Omental fat pad (tissue), 4 donors: ENCODE data around the gene FBLN2. TPM values are rescaled to one million over a fixed set of nuclear protein-coding genes. Genes with fewer than 3 reads are reported as not detected.

ENCODE experiments used
- ATAC-seq: fragments of 150-250 bp; one replicate; pipeline ENCODE4 v1.9.1; 2016; ENCODE audit warnings: mild to moderate bottlenecking, moderate library complexity; ENCODE audit not compliant: low FRiP score
- DNase-seq: peaks from one replicate; pipeline ENCODE4 v3.0.0-alpha.2; 2019; ENCODE audit warnings: low spot score
- total RNA-seq, 4 donors: library from RNA; depleted of rRNA; stranded (reverse); fragments of >200 nt; gene quantifications; one replicate each; pipeline ENCODE4 v1.1.0, GENCODE V29; 2016
- TF ChIP-seq, protein P1 (sequence below), 3 donors: fragments of 450-650 bp; IDR thresholded peaks; one replicate each; pipeline ENCODE4 v1.5.1; 2016 to 2017; ENCODE audit warnings: antibody characterized with exemption in 3 of 3, mild to moderate bottlenecking in 3 of 3, moderate library complexity in 2 of 3

FBLN2 gene
- total RNA-seq, 4 donors from 2014 or later = 156 to 568 (median 187) TPM

DNA sequence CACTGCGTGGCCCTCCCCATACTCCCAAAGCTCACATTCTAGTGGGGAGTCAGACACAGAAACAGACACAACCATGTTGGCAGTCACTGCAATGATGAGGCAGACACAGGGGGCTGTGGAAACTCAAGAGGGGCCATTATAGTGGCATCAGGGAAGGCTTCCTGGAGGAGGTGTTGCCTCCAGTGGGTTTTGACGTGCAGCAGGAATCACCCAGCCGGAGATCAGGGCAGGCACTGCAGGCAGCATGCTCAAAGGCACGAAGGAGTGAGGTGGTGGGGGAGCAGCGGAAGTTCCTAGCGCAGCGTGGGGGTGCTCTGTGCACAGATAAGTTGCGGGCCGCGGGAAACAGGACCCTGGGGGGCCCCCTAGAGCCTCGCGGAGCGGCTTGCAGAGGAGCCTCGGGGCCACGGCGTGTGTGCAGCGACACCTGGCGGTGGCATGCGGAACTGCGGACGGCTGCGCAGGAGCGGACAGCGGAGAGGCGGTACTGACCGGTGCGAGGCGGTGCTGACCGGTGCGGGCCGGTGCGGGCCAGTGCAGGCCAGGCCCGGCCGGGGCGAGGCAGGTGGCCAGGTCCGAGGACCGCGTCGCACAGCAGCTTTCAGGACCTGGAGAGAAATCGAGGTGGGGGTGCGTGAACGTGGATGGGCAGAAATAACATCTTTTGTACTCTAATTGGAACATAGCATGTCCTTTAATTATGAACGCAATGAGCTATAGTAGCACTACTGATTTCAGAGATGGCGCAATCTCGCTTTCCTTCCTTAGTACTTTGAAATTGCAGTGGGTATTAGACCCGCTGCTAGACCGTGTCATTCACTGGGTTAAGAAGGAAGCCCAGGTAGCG, 101.5 kb downstream of the FBLN2 start:
- DNase-seq (peak; percentile 69), ATAC-seq (peak; percentile 67)
- TF ChIP-seq, protein P1, sequence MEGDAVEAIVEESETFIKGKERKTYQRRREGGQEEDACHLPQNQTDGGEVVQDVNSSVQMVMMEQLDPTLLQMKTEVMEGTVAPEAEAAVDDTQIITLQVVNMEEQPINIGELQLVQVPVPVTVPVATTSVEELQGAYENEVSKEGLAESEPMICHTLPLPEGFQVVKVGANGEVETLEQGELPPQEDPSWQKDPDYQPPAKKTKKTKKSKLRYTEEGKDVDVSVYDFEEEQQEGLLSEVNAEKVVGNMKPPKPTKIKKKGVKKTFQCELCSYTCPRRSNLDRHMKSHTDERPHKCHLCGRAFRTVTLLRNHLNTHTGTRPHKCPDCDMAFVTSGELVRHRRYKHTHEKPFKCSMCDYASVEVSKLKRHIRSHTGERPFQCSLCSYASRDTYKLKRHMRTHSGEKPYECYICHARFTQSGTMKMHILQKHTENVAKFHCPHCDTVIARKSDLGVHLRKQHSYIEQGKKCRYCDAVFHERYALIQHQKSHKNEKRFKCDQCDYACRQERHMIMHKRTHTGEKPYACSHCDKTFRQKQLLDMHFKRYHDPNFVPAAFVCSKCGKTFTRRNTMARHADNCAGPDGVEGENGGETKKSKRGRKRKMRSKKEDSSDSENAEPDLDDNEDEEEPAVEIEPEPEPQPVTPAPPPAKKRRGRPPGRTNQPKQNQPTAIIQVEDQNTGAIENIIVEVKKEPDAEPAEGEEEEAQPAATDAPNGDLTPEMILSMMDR (IDR thresholded peaks at IDR 0.05) = peak in 2 of 3 donors; percentile 85 to 98

DNA sequence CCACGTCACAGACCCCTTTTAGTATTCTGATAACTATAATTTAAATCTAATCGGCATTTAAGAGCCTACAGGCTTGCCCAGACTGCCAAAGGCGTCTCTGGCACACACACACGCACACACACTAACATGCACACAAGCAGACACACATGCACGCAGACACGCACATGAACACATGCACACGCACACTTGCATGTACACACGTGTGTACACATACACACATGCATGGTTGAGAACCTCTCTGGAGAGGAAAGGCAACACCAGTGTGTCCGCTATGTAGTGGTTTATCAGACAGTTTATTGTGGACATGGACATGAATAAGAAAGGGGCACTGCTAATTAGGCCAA, 102.1 kb downstream of the FBLN2 start:
- TF ChIP-seq, protein P1 (IDR thresholded peaks at IDR 0.05) = no peak
- ATAC-seq = no peak

DNA sequence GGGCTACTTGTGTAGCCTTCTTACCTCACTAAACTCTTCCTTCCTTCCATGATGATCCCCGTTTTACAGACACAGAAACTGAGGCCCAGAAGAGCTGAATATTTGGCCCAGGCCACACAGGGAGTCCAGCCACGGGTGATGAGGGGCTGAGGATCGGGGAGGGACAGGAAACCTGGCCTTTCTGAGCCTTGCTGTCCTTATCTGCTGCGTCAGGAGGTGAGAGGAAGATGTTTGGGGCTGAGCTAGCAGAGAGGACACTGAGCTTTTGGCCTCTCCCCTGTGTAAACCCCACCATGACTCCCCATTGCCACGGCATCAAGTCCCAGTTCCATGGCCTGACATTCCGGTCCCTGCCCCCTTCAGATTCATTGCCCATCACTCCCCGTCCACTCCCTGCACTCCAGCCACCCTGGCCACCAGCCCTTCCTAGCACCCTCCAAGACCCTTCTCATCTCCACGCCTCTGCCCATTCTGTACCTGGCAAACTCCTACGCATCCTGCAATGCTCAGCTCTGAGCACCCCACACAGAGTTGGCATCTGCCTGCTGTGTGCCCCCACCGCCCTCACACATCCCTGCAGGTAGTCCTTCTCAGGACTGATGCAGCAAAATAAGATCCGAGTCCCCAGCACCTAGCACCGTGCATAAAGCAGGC, 103.0 kb downstream of the FBLN2 start:
- TF ChIP-seq, protein P1 (IDR thresholded peaks at IDR 0.05) = no peak
- no peak for ATAC-seq
- DNase-seq = no peak

More for the DNA sequence above, 102.1 kb downstream of the FBLN2 start:
- no peak for DNase-seq

DNA sequence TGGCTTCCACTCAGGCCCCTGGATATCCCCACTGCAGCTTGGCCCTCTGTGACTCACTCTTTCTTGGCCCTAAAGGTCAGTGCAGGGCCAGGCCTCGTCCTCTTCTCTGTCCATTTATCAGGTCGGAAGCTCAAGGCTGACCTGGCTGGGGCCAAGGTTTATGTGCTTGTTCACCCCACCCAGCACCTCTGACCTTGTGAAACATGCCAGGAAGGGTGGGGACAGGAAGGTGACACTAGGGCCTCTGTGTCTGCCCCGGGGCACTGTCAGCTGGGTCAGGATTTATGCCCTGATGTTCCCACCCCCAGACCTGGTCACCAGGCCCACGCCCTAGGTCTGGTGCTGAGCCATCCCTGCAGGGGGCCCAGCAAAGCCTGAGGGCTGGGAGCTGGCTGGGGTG, 103.8 kb downstream of the FBLN2 start:
- ATAC-seq (no peak), DNase-seq (no peak)
- TF ChIP-seq, protein P1 (IDR thresholded peaks at IDR 0.05) = no peak

DNA sequence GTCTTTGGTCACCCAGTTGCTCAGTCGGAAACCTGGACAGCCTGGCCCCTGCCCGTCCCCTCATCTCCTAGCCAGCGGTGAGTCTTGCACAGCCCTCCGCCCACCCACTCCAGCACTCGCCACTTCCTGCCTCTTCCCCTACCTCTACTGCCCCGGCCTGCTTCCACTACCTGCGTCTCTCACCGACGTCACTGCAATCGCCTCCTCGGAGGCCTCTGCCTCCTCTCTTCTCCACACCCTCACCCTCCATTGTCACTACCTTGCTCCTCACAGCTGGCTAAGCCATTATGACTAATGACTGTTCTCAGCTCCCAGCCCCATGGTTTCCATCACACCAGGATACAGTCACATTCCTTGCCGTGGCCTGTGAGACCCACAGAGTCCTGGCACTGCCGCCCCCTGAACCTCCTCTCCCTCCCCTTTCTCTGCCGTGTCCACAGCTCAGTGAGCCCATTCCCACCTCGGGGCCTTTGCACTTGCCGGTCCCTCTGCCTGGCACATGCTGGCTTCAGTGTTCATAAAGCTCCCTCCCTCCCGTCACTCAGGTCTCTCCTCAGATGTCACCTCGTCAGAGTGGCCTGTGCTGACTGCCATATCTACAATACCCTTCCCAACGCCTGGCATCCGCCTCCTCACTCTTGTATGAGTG, 104.8 kb downstream of the FBLN2 start:
- ATAC-seq = no peak
- DNase-seq = no peak
- TF ChIP-seq, protein P1 (IDR thresholded peaks at IDR 0.05) = no peak

DNA sequence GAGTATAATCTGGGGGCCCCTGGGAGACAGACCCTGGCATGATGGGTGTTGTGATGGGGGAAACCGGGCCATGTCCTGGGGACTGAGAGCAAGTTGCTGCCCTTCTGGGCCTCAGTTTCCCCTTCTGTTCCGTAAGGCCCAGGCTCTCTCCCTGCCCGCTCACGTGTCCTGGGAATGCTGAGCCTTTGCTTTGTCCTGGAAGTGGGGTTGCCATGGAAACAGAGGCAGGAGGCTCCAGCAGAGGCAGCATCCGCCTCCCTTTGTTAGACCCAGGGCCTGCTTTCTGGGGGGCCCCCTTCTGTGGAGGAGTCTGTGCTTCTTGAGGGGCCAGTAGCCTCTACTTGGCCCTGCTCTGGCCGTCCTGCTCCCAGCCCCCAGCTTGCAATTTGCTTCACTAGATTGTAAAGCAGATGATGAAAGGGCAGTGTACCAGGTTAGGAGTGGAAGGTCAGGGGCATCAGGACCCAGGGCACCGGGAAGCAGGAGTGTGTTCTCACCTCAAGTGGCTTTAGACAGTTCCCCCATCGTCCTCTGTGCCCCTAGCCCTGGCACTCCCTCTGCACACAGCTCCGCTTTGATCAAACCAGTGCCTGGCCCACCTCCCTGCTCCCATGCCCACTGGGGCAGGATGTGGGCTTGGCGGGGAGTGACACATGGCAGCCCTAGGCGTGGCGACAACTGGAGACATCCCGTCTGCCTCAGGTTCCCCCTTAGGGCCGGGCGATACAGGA, 105.6 kb downstream of the FBLN2 start:
- DNase-seq (no peak), ATAC-seq (no peak)
- TF ChIP-seq, protein P1 (IDR thresholded peaks at IDR 0.05) = no peak
